ENCODE measurements around the gene DEFB128.

DEFB128 gene

GRCh38 chr20:145877-146276 lies 43.6 kb downstream of the DEFB128 start:
- no peak for DNase-seq

- DNase-seq = no peak
Measured at GRCh38 chr20:142290-142689, 47.2 kb downstream of the DEFB128 start, which contains the start of gene DEFB126. Gene DEFB126, plus strand, starts transcription at chr20:142590. Its CDS starts 39 bp downstream, at chr20:142629.

Measured in NCI-H2029 treated with DMSO at 0.1 percent for 48 hours (cell line).